Activated CD4-positive, alpha-beta T cell treated with anti-CD3 and anti-CD28 coated beads, Interleukin-2, Interleukin-6, amounts not matched to agents 100 ng/mL and 50 ng/mL, durations not matched to agents 16 hours and 8 hours (primary cell): ENCODE data around the gene ADAM8.
"Not testable (repeated sequence)": the region's sequence is repeated elsewhere in the genome, so short reads cannot be mapped to it uniquely, and the experiment has no call there.

Source experiments
- DNase-seq: peaks from one replicate; pipeline ENCODE4 v3.0.0-alpha.2; 2020

The ADAM8 gene

GRCh38 chr10:133266056-133266795 is 10.4 kb downstream of the ADAM8 start:
- DNase-seq, result no peak

- DNase-seq, result not testable (repeated sequence)
Measured at GRCh38 chr10:133265052-133265451, 11.6 kb downstream of the ADAM8 start.

- DNase-seq, result peak; percentile 45
Measured at GRCh38 chr10:133264461-133264860, 12.2 kb downstream of the ADAM8 start.

- DNase-seq, result no peak
Measured at GRCh38 chr10:133263674-133264073, 13.0 kb downstream of the ADAM8 start.

- DNase-seq, result no peak
Measured at GRCh38 chr10:133262696-133263095, 14.0 kb downstream of the ADAM8 start.

- DNase-seq, result peak; percentile 89
Measured at GRCh38 chr10:133261726-133262325, 14.8 kb downstream of the ADAM8 start.

GRCh38 chr10:133260895-133261725 is 15.6 kb downstream of the ADAM8 start:
- peak; percentile 66 for DNase-seq

GRCh38 chr10:133259602-133259989 is 17.1 kb downstream of the ADAM8 start:
- no peak for DNase-seq

- DNase-seq, result peak; percentile 95
Measured at GRCh38 chr10:133258818-133259601, 17.7 kb downstream of the ADAM8 start.

- peak; percentile 62 for DNase-seq
Measured at GRCh38 chr10:133258066-133258817, 18.4 kb downstream of the ADAM8 start.

GRCh38 chr10:133257489-133258065 is 19.1 kb downstream of the ADAM8 start:
- DNase-seq, result peak; percentile 38

GRCh38 chr10:133255323-133255722 is 21.3 kb downstream of the ADAM8 start:
- DNase-seq, result no peak

- DNase-seq, result no peak
Measured at GRCh38 chr10:133254421-133255120, 22.1 kb downstream of the ADAM8 start.

- no peak for DNase-seq
Measured at GRCh38 chr10:133253361-133253955, 23.2 kb downstream of the ADAM8 start.

GRCh38 chr10:133252223-133252552 is 24.5 kb downstream of the ADAM8 start:
- DNase-seq, result no peak

- DNase-seq, result no peak
Measured at GRCh38 chr10:133251388-133252222, 25.1 kb downstream of the ADAM8 start.

- no peak for DNase-seq
Measured at GRCh38 chr10:133249975-133250754, 26.5 kb downstream of the ADAM8 start.

- no peak for DNase-seq
Measured at GRCh38 chr10:133249094-133249780, 27.4 kb downstream of the ADAM8 start.
